Neural progenitor cell (in vitro differentiated cells): ENCODE results near the gene STK24. TPM values are rescaled to one million over a fixed set of nuclear protein-coding genes. Genes with fewer than 3 reads are reported as not detected.
A peak's percentile ranks its signal among the peaks of the same experiment; 100 is the strongest.
"Not testable (repeated sequence)": the region's sequence is repeated elsewhere in the genome, so short reads cannot be mapped to it uniquely, and the experiment has no call there.

Experiments
- DNase-seq: peaks from one replicate; pipeline ENCODE4 v3.0.0-alpha.2; 2016; ENCODE audit warnings: low spot score
- H2AFZ ChIP-seq: fragments of 200-600 bp; sonication (generic); replicated peaks from 2 replicates; pipeline ENCODE4 v1.6.1; 2016; ENCODE audit warnings: antibody characterized with exemption
- H3F3A ChIP-seq: fragments of 200-600 bp; sonication (generic); 2 replicates; pipeline ENCODE4 v1.6.1; 2016; ENCODE audit warnings: antibody characterized with exemption, low read depth
- H3K27ac ChIP-seq: fragments of 200-600 bp; sonication (generic); 2 replicates; pipeline ENCODE4 v1.5.1; 2016; ENCODE audit warnings: mild to moderate bottlenecking
- H3K27me3 ChIP-seq: fragments of 200-600 bp; sonication (generic); 2 replicates; pipeline ENCODE4 v1.6.1; 2016; ENCODE audit warnings: mild to moderate bottlenecking, moderate library complexity
- H3K36me3 ChIP-seq: fragments of 200-600 bp; sonication (generic); 2 replicates; pipeline ENCODE4 v1.5.1; 2016
- H3K4me1 ChIP-seq: fragments of 200-600 bp; sonication (generic); 2 replicates; pipeline ENCODE4 v1.6.1; 2016; ENCODE audit warnings: mixed run types
- H3K4me2 ChIP-seq: fragments of 200-600 bp; sonication (generic); 2 replicates; pipeline ENCODE4 v1.6.1; 2016
- H3K4me3 ChIP-seq: fragments of 200-600 bp; sonication (generic); 2 replicates; pipeline ENCODE4 v1.5.1; 2016
- H3K79me2 ChIP-seq: fragments of 200-600 bp; sonication (generic); 2 replicates; pipeline ENCODE4 v1.6.1; 2016; ENCODE audit warnings: low read depth
- H3K9ac ChIP-seq: fragments of 200-600 bp; sonication (generic); 2 replicates; pipeline ENCODE4 v1.6.1; 2016
- H3K9me3 ChIP-seq: fragments of 200-600 bp; sonication (generic); 2 replicates; pipeline ENCODE4 v1.5.1; 2016; ENCODE audit warnings: low read depth
- H4K20me1 ChIP-seq: fragments of 200-600 bp; sonication (generic); 2 replicates; pipeline ENCODE4 v1.6.1; 2016; ENCODE audit warnings: low read depth
- H3K27ac Mint-ChIP-seq: 3 replicates; pipeline ENCODE4 v1.8.0; 2021; ENCODE audit warnings: mixed read lengths
- H3K27me3 Mint-ChIP-seq: 2 replicates; pipeline ENCODE4 v1.8.0; 2022; ENCODE audit warnings: low read depth, mild to moderate bottlenecking, inconsistent platforms, moderate library complexity, mixed read lengths; ENCODE audit not compliant: insufficient read depth
- H3K36me3 Mint-ChIP-seq: 3 replicates; pipeline ENCODE4 v1.8.0; 2021; ENCODE audit warnings: mixed read lengths
- H3K4me1 Mint-ChIP-seq: 3 replicates; pipeline ENCODE4 v1.8.0; 2021; ENCODE audit warnings: mixed read lengths
- H3K4me3 Mint-ChIP-seq: 3 replicates; pipeline ENCODE4 v1.8.0; 2021; ENCODE audit warnings: mild to moderate bottlenecking, moderate library complexity, mixed read lengths
- H3K9me3 Mint-ChIP-seq: 3 replicates; pipeline ENCODE4 v1.8.0; 2020; ENCODE audit warnings: mixed read lengths
- CTCF ChIP-seq: fragments of 200-600 bp; sonication (generic); IDR thresholded peaks from 2 replicates; pipeline ENCODE4 v1.5.1; 2017; ENCODE audit warnings: antibody characterized with exemption, mild to moderate bottlenecking
- EZH2 ChIP-seq: fragments of 200-600 bp; sonication (generic); IDR thresholded peaks from 2 replicates; pipeline ENCODE4 v1.6.1; 2017; ENCODE audit warnings: antibody characterized with exemption, mild to moderate bottlenecking, moderate library complexity
- EZH2phosphoT487 ChIP-seq: fragments of 200-600 bp; sonication (generic); IDR thresholded peaks from 2 replicates; pipeline ENCODE4 v1.6.1; 2017; ENCODE audit warnings: antibody characterized with exemption
- total RNA-seq: library from RNA; depleted of rRNA; stranded (reverse); fragments of >200 nt; gene quantifications from 2 replicates; pipeline ENCODE4 v1.2.3, GENCODE V29; 2015; ENCODE audit warnings: low replicate concordance

Gene STK24
- 144 and 330 TPM in 2 replicates for total RNA-seq

- H3K4me2 ChIP-seq = peak within 1 kb of the TSS; percentile 98
- H3K9ac ChIP-seq = peak within 1 kb of the TSS; percentile 93
- Mint-ChIP-seq H3K4me1 (peaks cover 65% of the 10 kb centered on the region), H3K9me3 (peaks cover 2% of the 10 kb centered on the region), H3K27me3 (no peaks in the 10 kb centered on the region), H3K27ac (peak within 1 kb of the TSS; percentile 99), H3K36me3 (peaks cover 12% of the 10 kb centered on the region), H3K4me3 (peak within 1 kb of the TSS; percentile 97)
- H3K4me3 ChIP-seq = peak within 1 kb of the TSS; percentile 66
- peaks cover 43% of the 10 kb centered on the region for H4K20me1 ChIP-seq
- peaks cover 45% of the 10 kb centered on the region for H3K4me1 ChIP-seq
- peak within 1 kb of the TSS; percentile 97 for H3K27ac ChIP-seq
- DNase-seq = peak; percentile 92
- peaks cover 48% of the 10 kb centered on the region for H3K79me2 ChIP-seq
- H3K9me3 ChIP-seq = no peaks in the 10 kb centered on the region
- H3K27me3 ChIP-seq = no peaks in the 10 kb centered on the region
- no peaks in the 10 kb centered on the region for H3K36me3 ChIP-seq
- peak within 1 kb of the TSS; percentile 76 for H2AFZ ChIP-seq
- H3F3A ChIP-seq = peaks cover 20% of the 10 kb centered on the region
- TF ChIP-seq EZH2phosphoT487 (no peak), CTCF (no peak), EZH2 (no peak)
These were observed at the start of gene STK24 for GRCh38 chr13:98576963-98577835. STK24 (minus strand) TSS chr13:98577107; CDS start chr13:98576786, 321 bp downstream.

GRCh38 chr13:98626298-98626935 is 49.5 kb upstream of the STK24 start:
- DNase-seq = no peak
- Mint-ChIP-seq H3K36me3 (no peaks in the 10 kb centered on the region), H3K27me3 (peaks cover 15% of the 10 kb centered on the region), H3K27ac (no peak overlapping the region), H3K4me3 (no peak overlapping the region), H3K9me3 (peaks cover 2% of the 10 kb centered on the region), H3K4me1 (peaks cover 18% of the 10 kb centered on the region)
- no peaks in the 10 kb centered on the region for H3F3A ChIP-seq
- H3K4me1 ChIP-seq = no peaks in the 10 kb centered on the region
- no peak overlapping the region for H3K9ac ChIP-seq
- no peak overlapping the region for H3K27ac ChIP-seq
- H3K36me3 ChIP-seq = no peaks in the 10 kb centered on the region
- no peaks in the 10 kb centered on the region for H3K27me3 ChIP-seq
- H4K20me1 ChIP-seq = no peaks in the 10 kb centered on the region
- H3K79me2 ChIP-seq = no peaks in the 10 kb centered on the region
- no peaks in the 10 kb centered on the region for H3K9me3 ChIP-seq
- no peak for TF ChIP-seq EZH2
- no peak for TF ChIP-seq CTCF
- TF ChIP-seq EZH2phosphoT487 = no peak
- no peak overlapping the region for H3K4me2 ChIP-seq
- no peak overlapping the region for H2AFZ ChIP-seq
- H3K4me3 ChIP-seq = no peak overlapping the region

- H3K27me3 ChIP-seq, H3K4me2 ChIP-seq, H3K9ac ChIP-seq, H3K79me2 ChIP-seq, DNase-seq, H3F3A ChIP-seq, H3K36me3 ChIP-seq, H3K27ac Mint-ChIP-seq, H3K4me3 ChIP-seq, H4K20me1 ChIP-seq, H3K4me1 ChIP-seq, H3K36me3 Mint-ChIP-seq, H3K9me3 ChIP-seq, H3K9me3 Mint-ChIP-seq, H3K4me3 Mint-ChIP-seq, H3K27ac ChIP-seq: not testable (repeated sequence)
- Mint-ChIP-seq H3K27me3 (peaks cover 15% of the 10 kb centered on the region), H3K4me1 (peaks cover 20% of the 10 kb centered on the region)
- H2AFZ ChIP-seq = peak overlapping the region; percentile 57
These were observed 47.7 kb upstream of the STK24 start for GRCh38 chr13:98624589-98624988.

- Histone ChIP-seq H2AFZ (no peak overlapping the region), H3K9ac (no peak overlapping the region)
- H3K27ac Mint-ChIP-seq = no peak overlapping the region
These were observed 46.0 kb upstream of the STK24 start for GRCh38 chr13:98622931-98623331.

More at GRCh38 chr13:98622931-98623331, 46.0 kb upstream of the STK24 start:
- Histone ChIP-seq H3K9me3 (no peaks in the 10 kb centered on the region), H3K4me2 (no peak overlapping the region), H3K4me3 (no peak overlapping the region), H4K20me1 (no peaks in the 10 kb centered on the region), H3K27ac (no peak overlapping the region), H3K79me2 (no peaks in the 10 kb centered on the region), H3K4me1 (no peaks in the 10 kb centered on the region), H3K27me3 (no peaks in the 10 kb centered on the region), H3F3A (no peaks in the 10 kb centered on the region), H3K36me3 (no peaks in the 10 kb centered on the region)
- Mint-ChIP-seq H3K4me1 (peaks cover 20% of the 10 kb centered on the region), H3K9me3 (peaks cover 2% of the 10 kb centered on the region), H3K36me3 (no peaks in the 10 kb centered on the region), H3K27me3 (peaks cover 15% of the 10 kb centered on the region), H3K4me3 (no peak overlapping the region)
- no peak for DNase-seq
- no peak for TF ChIP-seq EZH2phosphoT487
- TF ChIP-seq EZH2 = no peak
- TF ChIP-seq CTCF = no peak
